HepG2 (cell line): Measurements from ENCODE around the gene THBS2. TPM values are rescaled to one million over a fixed set of nuclear protein-coding genes. Genes with fewer than 3 reads are reported as not detected.
A peak's percentile ranks its signal among the peaks of the same experiment; 100 is the strongest.

Source experiments
- FOSL1 ChIP-seq: sonication (generic); formaldehyde crosslinking; IDR thresholded peaks from 2 replicates; pipeline ENCODE4 v1.9.0; 2021; ENCODE audit warnings: missing genetic modification reagents, borderline replicate concordance
- FOXK1 ChIP-seq: sonication (generic); formaldehyde crosslinking; IDR thresholded peaks from 2 replicates; pipeline ENCODE4 v1.4.0; 2020; ENCODE audit warnings: low read depth, missing genetic modification reagents, borderline replicate concordance
- GPN1 ChIP-seq: sonication (generic); formaldehyde crosslinking; IDR thresholded peaks from 2 replicates; pipeline ENCODE4 v1.5.1; 2020; ENCODE audit warnings: missing genetic modification reagents, borderline replicate concordance
- HMG20A ChIP-seq: IDR thresholded peaks from 2 replicates; pipeline ENCODE4 v1.6.1; 2016; ENCODE audit warnings: borderline replicate concordance
- ZMYM3 ChIP-seq: sonication (generic); formaldehyde crosslinking; IDR thresholded peaks from 2 replicates; pipeline ENCODE4 v1.5.1; 2020; ENCODE audit warnings: mild to moderate bottlenecking, missing genetic modification reagents
- ZNF468 ChIP-seq: sonication (generic); formaldehyde crosslinking; IDR thresholded peaks from 2 replicates; pipeline ENCODE4 v1.8.0; 2022; ENCODE audit warnings: mild to moderate bottlenecking, moderate library complexity, missing genetic modification reagents
- ZNF501 ChIP-seq: sonication (generic); formaldehyde crosslinking; IDR thresholded peaks from 2 replicates; pipeline ENCODE4 v1.5.1; 2020; ENCODE audit warnings: mild to moderate bottlenecking, moderate library complexity, missing genetic modification reagents
- ZNF841 ChIP-seq: sonication (generic); formaldehyde crosslinking; IDR thresholded peaks from 2 replicates; pipeline ENCODE4 v1.8.1; 2023; ENCODE audit warnings: missing genetic modification reagents, borderline replicate concordance
- polyA plus RNA-seq, 8 experiments: library from polyadenylated mRNA; depleted of rRNA in 3 of 8; stranded (reverse) in 7 of 8; unstranded in 1 of 8; fragments of >200 nt; fragmentation: Illumina TruSeq in 4 of 8; extraction: Trizol in 4 of 8; gene quantifications; 2 replicates each; pipeline versions ENCODE4 v1.2.1 to v1.2.3, GENCODE V29; 2011 to 2016; ENCODE audit warnings: low read depth in 4 of 8, missing spikeins in 1 of 8, mixed read lengths in 1 of 8; ENCODE audit not compliant: insufficient read depth in 1 of 8
- total RNA-seq, 5 experiments: library from RNA; depleted of rRNA; stranded (reverse); fragments of >200 nt; fragmentation: Illumina TruSeq; extraction: Trizol; gene quantifications; 2 replicates each; pipeline ENCODE4 v1.2.3, GENCODE V29; 2016; ENCODE audit warnings: low read depth in 1 of 5
- TF ChIP-seq, protein P1 (sequence below): sonication (generic); formaldehyde crosslinking; IDR thresholded peaks from 2 replicates; pipeline ENCODE4 v1.4.0; 2020; ENCODE audit warnings: missing genetic modification reagents, borderline replicate concordance
- TF ChIP-seq, protein P2 (sequence below): sonication (generic); formaldehyde crosslinking; conservative IDR thresholded peaks from 2 replicates; pipeline ENCODE4 v1.4.0; 2020; ENCODE audit warnings: missing genetic modification reagents
- TF ChIP-seq, protein P3 (sequence below): sonication (generic); formaldehyde crosslinking; IDR thresholded peaks from 2 replicates; pipeline ENCODE4 v1.5.0; 2020; ENCODE audit warnings: mild to moderate bottlenecking, missing genetic modification reagents, moderate library complexity
- TF ChIP-seq, protein P4 (sequence below): sonication (generic); formaldehyde crosslinking; IDR thresholded peaks from 2 replicates; pipeline ENCODE4 v1.8.1; 2023; ENCODE audit warnings: missing genetic modification reagents, mild to moderate bottlenecking, borderline replicate concordance
- TF ChIP-seq, protein P5 (sequence below): IDR thresholded peaks from 2 replicates; pipeline ENCODE4 v1.6.1; 2018; ENCODE audit warnings: missing genetic modification reagents, mild to moderate bottlenecking, missing compliant biosample characterization
- TF ChIP-seq, protein P6 (sequence below): sonication (generic); formaldehyde crosslinking; IDR thresholded peaks from 2 replicates; pipeline ENCODE4 v1.9.0; 2021; ENCODE audit warnings: missing genetic modification reagents, borderline replicate concordance

THBS2 gene
- total and polyA plus RNA-seq, 2 of the 13 experiments (the other 11 are each of a cell fraction or from before 2014, with no cell fraction given), result 0.12 to 0.15 TPM

DNA sequence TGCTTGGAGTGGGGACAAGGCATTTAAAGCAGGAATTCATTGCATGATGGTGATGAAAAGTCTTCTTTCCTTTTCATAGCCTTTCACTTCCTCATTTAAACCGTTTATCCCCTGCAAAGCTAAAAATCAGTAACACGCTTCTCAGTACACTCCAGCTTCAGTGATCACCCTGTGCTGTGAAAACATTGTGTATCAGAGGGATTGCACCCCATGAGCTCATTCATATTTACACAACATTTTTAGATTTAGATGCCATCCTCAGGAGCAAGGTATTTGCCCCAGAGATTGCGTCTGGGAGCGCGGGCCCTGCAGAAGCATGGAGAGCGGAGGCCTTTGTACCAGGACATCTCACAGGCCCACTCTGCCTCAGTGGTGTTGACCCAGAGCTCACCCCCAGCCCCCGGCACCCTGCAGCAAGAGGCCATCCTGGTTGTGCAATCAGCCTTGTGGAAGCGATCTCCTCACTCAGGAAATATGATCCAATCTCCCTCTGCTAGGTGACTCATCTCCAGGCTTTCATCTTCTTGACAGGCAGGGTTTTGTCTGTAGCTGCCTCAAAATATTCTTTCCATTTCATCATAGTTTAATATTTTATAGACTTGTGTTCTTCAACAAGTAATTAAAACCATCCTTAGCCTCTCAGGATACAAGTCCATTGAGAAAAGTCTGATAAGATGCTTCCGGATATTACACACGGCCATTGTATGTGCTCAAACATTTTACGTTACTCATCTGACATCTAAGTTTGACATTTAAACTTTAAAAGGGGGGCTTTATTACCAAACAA is 38.9 kb upstream of the THBS2 start (continued):
- TF ChIP-seq, protein P1, sequence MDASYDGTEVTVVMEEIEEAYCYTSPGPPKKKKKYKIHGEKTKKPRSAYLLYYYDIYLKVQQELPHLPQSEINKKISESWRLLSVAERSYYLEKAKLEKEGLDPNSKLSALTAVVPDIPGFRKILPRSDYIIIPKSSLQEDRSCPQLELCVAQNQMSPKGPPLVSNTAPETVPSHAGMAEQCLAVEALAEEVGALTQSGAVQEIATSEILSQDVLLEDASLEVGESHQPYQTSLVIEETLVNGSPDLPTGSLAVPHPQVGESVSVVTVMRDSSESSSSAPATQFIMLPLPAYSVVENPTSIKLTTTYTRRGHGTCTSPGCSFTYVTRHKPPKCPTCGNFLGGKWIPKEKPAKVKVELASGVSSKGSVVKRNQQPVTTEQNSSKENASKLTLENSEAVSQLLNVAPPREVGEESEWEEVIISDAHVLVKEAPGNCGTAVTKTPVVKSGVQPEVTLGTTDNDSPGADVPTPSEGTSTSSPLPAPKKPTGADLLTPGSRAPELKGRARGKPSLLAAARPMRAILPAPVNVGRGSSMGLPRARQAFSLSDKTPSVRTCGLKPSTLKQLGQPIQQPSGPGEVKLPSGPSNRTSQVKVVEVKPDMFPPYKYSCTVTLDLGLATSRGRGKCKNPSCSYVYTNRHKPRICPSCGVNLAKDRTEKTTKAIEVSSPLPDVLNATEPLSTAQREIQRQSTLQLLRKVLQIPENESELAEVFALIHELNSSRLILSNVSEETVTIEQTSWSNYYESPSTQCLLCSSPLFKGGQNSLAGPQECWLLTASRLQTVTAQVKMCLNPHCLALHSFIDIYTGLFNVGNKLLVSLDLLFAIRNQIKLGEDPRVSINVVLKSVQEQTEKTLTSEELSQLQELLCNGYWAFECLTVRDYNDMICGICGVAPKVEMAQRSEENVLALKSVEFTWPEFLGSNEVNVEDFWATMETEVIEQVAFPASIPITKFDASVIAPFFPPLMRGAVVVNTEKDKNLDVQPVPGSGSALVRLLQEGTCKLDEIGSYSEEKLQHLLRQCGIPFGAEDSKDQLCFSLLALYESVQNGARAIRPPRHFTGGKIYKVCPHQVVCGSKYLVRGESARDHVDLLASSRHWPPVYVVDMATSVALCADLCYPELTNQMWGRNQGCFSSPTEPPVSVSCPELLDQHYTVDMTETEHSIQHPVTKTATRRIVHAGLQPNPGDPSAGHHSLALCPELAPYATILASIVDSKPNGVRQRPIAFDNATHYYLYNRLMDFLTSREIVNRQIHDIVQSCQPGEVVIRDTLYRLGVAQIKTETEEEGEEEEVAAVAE (CRISPR knock-in tag), result peak; percentile 48; the same call in 1 of the 2 replicates
- TF ChIP-seq ZNF468 (CRISPR knock-in tag), result no peak
- peak; percentile 95; the same call in 1 of the 2 replicates for TF ChIP-seq FOXK1 (CRISPR knock-in tag)
- no peak for TF ChIP-seq GPN1
- TF ChIP-seq FOSL1, result peak; percentile 98
- TF ChIP-seq ZNF841 (CRISPR knock-in tag), result no peak
- TF ChIP-seq, protein P2, sequence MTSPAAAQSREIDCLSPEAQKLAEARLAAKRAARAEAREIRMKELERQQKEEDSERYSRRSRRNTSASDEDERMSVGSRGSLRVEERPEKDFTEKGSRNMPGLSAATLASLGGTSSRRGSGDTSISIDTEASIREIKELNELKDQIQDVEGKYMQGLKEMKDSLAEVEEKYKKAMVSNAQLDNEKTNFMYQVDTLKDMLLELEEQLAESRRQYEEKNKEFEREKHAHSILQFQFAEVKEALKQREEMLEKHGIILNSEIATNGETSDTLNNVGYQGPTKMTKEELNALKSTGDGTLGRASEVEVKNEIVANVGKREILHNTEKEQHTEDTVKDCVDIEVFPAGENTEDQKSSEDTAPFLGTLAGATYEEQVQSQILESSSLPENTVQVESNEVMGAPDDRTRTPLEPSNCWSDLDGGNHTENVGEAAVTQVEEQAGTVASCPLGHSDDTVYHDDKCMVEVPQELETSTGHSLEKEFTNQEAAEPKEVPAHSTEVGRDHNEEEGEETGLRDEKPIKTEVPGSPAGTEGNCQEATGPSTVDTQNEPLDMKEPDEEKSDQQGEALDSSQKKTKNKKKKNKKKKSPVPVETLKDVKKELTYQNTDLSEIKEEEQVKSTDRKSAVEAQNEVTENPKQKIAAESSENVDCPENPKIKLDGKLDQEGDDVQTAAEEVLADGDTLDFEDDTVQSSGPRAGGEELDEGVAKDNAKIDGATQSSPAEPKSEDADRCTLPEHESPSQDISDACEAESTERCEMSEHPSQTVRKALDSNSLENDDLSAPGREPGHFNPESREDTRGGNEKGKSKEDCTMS (CRISPR knock-in tag), result no peak
- TF ChIP-seq, protein P3, sequence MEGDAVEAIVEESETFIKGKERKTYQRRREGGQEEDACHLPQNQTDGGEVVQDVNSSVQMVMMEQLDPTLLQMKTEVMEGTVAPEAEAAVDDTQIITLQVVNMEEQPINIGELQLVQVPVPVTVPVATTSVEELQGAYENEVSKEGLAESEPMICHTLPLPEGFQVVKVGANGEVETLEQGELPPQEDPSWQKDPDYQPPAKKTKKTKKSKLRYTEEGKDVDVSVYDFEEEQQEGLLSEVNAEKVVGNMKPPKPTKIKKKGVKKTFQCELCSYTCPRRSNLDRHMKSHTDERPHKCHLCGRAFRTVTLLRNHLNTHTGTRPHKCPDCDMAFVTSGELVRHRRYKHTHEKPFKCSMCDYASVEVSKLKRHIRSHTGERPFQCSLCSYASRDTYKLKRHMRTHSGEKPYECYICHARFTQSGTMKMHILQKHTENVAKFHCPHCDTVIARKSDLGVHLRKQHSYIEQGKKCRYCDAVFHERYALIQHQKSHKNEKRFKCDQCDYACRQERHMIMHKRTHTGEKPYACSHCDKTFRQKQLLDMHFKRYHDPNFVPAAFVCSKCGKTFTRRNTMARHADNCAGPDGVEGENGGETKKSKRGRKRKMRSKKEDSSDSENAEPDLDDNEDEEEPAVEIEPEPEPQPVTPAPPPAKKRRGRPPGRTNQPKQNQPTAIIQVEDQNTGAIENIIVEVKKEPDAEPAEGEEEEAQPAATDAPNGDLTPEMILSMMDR (CRISPR knock-in tag), result peak; percentile 16; the same call in 1 of the 2 replicates
- TF ChIP-seq HMG20A, result peak; percentile 97
- TF ChIP-seq, protein P4, sequence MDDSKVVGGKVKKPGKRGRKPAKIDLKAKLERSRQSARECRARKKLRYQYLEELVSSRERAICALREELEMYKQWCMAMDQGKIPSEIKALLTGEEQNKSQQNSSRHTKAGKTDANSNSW (CRISPR knock-in tag), result no peak; the same call in 1 of the 2 replicates
- TF ChIP-seq ZMYM3, result peak; percentile 84
- TF ChIP-seq ZNF501, result 0 out of 2 replicates have a peak, but pooled peaks have one; percentile 53
- TF ChIP-seq, protein P5, sequence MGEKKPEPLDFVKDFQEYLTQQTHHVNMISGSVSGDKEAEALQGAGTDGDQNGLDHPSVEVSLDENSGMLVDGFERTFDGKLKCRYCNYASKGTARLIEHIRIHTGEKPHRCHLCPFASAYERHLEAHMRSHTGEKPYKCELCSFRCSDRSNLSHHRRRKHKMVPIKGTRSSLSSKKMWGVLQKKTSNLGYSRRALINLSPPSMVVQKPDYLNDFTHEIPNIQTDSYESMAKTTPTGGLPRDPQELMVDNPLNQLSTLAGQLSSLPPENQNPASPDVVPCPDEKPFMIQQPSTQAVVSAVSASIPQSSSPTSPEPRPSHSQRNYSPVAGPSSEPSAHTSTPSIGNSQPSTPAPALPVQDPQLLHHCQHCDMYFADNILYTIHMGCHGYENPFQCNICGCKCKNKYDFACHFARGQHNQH (CRISPR knock-in tag), result peak; percentile 94
- TF ChIP-seq, protein P6, sequence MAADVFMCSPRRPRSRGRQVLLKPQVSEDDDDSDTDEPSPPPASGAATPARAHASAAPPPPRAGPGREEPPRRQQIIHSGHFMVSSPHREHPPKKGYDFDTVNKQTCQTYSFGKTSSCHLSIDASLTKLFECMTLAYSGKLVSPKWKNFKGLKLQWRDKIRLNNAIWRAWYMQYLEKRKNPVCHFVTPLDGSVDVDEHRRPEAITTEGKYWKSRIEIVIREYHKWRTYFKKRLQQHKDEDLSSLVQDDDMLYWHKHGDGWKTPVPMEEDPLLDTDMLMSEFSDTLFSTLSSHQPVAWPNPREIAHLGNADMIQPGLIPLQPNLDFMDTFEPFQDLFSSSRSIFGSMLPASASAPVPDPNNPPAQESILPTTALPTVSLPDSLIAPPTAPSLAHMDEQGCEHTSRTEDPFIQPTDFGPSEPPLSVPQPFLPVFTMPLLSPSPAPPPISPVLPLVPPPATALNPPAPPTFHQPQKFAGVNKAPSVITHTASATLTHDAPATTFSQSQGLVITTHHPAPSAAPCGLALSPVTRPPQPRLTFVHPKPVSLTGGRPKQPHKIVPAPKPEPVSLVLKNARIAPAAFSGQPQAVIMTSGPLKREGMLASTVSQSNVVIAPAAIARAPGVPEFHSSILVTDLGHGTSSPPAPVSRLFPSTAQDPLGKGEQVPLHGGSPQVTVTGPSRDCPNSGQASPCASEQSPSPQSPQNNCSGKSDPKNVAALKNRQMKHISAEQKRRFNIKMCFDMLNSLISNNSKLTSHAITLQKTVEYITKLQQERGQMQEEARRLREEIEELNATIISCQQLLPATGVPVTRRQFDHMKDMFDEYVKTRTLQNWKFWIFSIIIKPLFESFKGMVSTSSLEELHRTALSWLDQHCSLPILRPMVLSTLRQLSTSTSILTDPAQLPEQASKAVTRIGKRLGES (CRISPR knock-in tag), result no peak
